Vagina (tissue), 2 donors: Measurements from ENCODE around the gene GOLGA6C.

Source experiments
- POLR2A ChIP-seq, 2 donors: fragments of 450-650 bp; IDR thresholded peaks; one replicate each; pipeline ENCODE4 v1.6.1; 2017; ENCODE audit warnings: antibody characterized with exemption in 2 of 2, mild to moderate bottlenecking in 2 of 2, moderate library complexity in 2 of 2
- TF ChIP-seq, protein P1 (sequence below), 3 experiments: fragments of 450-650 bp in 2 of 3; fragments of 200-600 bp in 1 of 3; sonication (generic) in 1 of 3; IDR thresholded peaks; one replicate each; pipeline ENCODE4 v1.5.1; 2017 to 2019; ENCODE audit warnings: antibody characterized with exemption in 3 of 3, mild to moderate bottlenecking in 2 of 3, moderate library complexity in 2 of 3

DNA sequence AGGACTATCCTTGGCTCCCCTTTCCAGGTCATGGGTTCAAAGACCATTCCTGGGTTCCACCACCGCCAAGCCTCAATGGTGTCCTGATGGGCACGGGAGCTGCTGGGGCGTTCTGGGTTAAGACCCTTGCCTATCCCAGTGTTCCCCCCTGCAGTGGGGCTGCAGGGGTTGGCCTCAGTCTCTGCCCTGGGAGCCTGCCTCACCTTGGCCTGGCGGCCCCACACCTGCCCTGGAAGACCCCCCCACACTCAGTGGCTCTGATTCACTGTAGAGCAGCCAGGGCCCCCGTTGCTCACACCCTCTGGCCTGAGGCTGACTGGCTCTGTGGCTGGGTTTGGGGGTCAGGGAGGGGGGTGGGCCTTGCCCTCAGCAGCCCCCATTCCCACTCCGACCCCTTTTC is 34.4 kb upstream of the GOLGA6C start:
- TF ChIP-seq, protein P1, sequence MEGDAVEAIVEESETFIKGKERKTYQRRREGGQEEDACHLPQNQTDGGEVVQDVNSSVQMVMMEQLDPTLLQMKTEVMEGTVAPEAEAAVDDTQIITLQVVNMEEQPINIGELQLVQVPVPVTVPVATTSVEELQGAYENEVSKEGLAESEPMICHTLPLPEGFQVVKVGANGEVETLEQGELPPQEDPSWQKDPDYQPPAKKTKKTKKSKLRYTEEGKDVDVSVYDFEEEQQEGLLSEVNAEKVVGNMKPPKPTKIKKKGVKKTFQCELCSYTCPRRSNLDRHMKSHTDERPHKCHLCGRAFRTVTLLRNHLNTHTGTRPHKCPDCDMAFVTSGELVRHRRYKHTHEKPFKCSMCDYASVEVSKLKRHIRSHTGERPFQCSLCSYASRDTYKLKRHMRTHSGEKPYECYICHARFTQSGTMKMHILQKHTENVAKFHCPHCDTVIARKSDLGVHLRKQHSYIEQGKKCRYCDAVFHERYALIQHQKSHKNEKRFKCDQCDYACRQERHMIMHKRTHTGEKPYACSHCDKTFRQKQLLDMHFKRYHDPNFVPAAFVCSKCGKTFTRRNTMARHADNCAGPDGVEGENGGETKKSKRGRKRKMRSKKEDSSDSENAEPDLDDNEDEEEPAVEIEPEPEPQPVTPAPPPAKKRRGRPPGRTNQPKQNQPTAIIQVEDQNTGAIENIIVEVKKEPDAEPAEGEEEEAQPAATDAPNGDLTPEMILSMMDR (IDR thresholded peaks at IDR 0.05), result no peak
- TF ChIP-seq POLR2A (IDR thresholded peaks at IDR 0.05), result no peak
